A549 (cell line): ENCODE data around the gene TEP1. TPM values are rescaled to one million over a fixed set of nuclear protein-coding genes. Genes with fewer than 3 reads are reported as not detected.

Experiments
- ATAC-seq, 2 experiments: fragments of 200-7000 bp in 1 of 2; fragments of >200 bp in 1 of 2; cut with Nextera tagmentation in 1 of 2; cut with Tn5 transposase in 1 of 2; 3 replicates each; pipeline versions ENCODE4 v1.8.0 to v1.9.1; 2018 to 2020; ENCODE audit warnings: mild to moderate bottlenecking in 1 of 2, moderate library complexity in 1 of 2
- CTCF ChIA-PET: fragments of 300-600 bp; sonication (Branson Sonifier 250); formaldehyde crosslinking; extraction: SDS; loops from one replicate; lab custom pipeline; 2021; ENCODE audit warnings: antibody characterized with exemption, inconsistent platforms; lab: Yijun Ruan, JAX
- POLR2A ChIA-PET: fragments of 350-600 bp; formaldehyde crosslinking; extraction: SDS; loops from one replicate; lab custom pipeline; 2021; ENCODE audit warnings: antibody characterized with exemption, inconsistent platforms; lab: Yijun Ruan, JAX
- DNase-seq, 2 experiments: peaks; one replicate each; pipeline versions ENCODE4 v3.0.0 to v3.0.0-alpha.2; 2011 to 2016; ENCODE audit warnings: low read depth in 1 of 2, low spot score in 1 of 2
- FAIRE-seq: peaks from 2 replicates; lab custom pipeline; 2011; peaks lifted over from hg19 to GRCh38; lab: Jason Lieb, UNC
- H3K27ac ChIP-seq, 2 experiments: fragments of >200 bp; sonication (Bioruptor Twin); formaldehyde crosslinking; 3 replicates each; pipeline ENCODE4 v1.5.1; 2016 to 2017
- H3K4me1 ChIP-seq: fragments of >200 bp; sonication (Bioruptor Twin); formaldehyde crosslinking; 3 replicates; pipeline ENCODE4 v1.6.1; 2016
- H3K4me2 ChIP-seq: fragments of >200 bp; sonication (Bioruptor Twin); formaldehyde crosslinking; 3 replicates; pipeline ENCODE4 v1.6.1; 2016
- H3K4me3 ChIP-seq: fragments of >200 bp; sonication (Bioruptor Twin); formaldehyde crosslinking; 3 replicates; pipeline ENCODE4 v1.5.1; 2016
- H3K9me3 ChIP-seq: fragments of >200 bp; sonication (Bioruptor Twin); formaldehyde crosslinking; 3 replicates; pipeline ENCODE4 v1.6.1; 2016
- BCL3 ChIP-seq: fragments of >200 bp; sonication (Bioruptor Twin); formaldehyde crosslinking; IDR thresholded peaks from 3 replicates; pipeline ENCODE4 v1.6.1; 2016
- BHLHE40 ChIP-seq: IDR thresholded peaks from 2 replicates; pipeline ENCODE4 v1.6.1; 2012; ENCODE audit warnings: low read depth, low read length, inconsistent platforms
- CBX8 ChIP-seq: fragments of 200-600 bp; sonication (generic); IDR thresholded peaks from 2 replicates; pipeline ENCODE4 v1.6.1; 2016
- CEBPB ChIP-seq, 2 experiments: fragments of >200 bp in 1 of 2; sonication (Bioruptor Twin) in 1 of 2; formaldehyde crosslinking in 1 of 2; IDR thresholded peaks; 2 replicates each; pipeline ENCODE4 v1.6.1; 2012 to 2016
- CHD4 ChIP-seq: fragments of 200-600 bp; sonication (generic); IDR thresholded peaks from 2 replicates; pipeline ENCODE4 v1.6.1; 2016; ENCODE audit warnings: antibody characterized with exemption, mild to moderate bottlenecking, borderline replicate concordance
- E2F6 ChIP-seq: IDR thresholded peaks from 2 replicates; pipeline ENCODE4 v1.6.1; 2012; ENCODE audit warnings: low read depth, borderline replicate concordance
- EHMT2 ChIP-seq: fragments of 200-600 bp; sonication (generic); IDR thresholded peaks from 2 replicates; pipeline ENCODE4 v1.6.1; 2016; ENCODE audit warnings: antibody characterized with exemption, low read depth, mild to moderate bottlenecking, moderate library complexity
- ELK1 ChIP-seq: fragments of 150-350 bp; IDR thresholded peaks from 2 replicates; pipeline ENCODE4 v1.6.1; 2014; ENCODE audit warnings: low read depth, mild to moderate bottlenecking, low read length
- EP300 ChIP-seq, 2 experiments: fragments of >200 bp; sonication (Bioruptor Twin); formaldehyde crosslinking; IDR thresholded peaks; 2 replicates in 1 of 2; 3 replicates in 1 of 2; pipeline ENCODE4 v1.6.1; 2016 to 2017
- FOXS1 ChIP-seq: fragments of 250-450 bp; sonication (Bioruptor Pico); IDR thresholded peaks from 2 replicates; pipeline ENCODE4 v1.5.0; 2020; ENCODE audit warnings: mild to moderate bottlenecking, moderate library complexity
- HMGXB4 ChIP-seq: fragments of 250-450 bp; sonication (Bioruptor Pico); IDR thresholded peaks from 2 replicates; pipeline ENCODE4 v1.5.0; 2021; ENCODE audit warnings: mild to moderate bottlenecking, moderate library complexity, borderline replicate concordance
- HOXB5 ChIP-seq: fragments of 250-450 bp; sonication (Bioruptor Pico); IDR thresholded peaks from 2 replicates; pipeline ENCODE4 v1.5.0; 2020; ENCODE audit warnings: mild to moderate bottlenecking, moderate library complexity
- JUN ChIP-seq, 2 experiments: fragments of >200 bp; sonication (Bioruptor Twin); formaldehyde crosslinking; IDR thresholded peaks; 2 replicates in 1 of 2; 3 replicates in 1 of 2; pipeline ENCODE4 v1.6.1; 2016 to 2017
- KDM1A ChIP-seq: fragments of 200-600 bp; sonication (generic); IDR thresholded peaks from 2 replicates; pipeline ENCODE4 v1.6.1; 2016; ENCODE audit warnings: low read depth, mild to moderate bottlenecking
- KDM5A ChIP-seq: fragments of 200-600 bp; sonication (generic); IDR thresholded peaks from 2 replicates; pipeline ENCODE4 v1.6.1; 2016; ENCODE audit warnings: antibody characterized with exemption, mild to moderate bottlenecking
- MAZ ChIP-seq: fragments of 150-350 bp; IDR thresholded peaks from 2 replicates; pipeline ENCODE4 v1.6.1; 2014; ENCODE audit warnings: antibody characterized with exemption, low read depth, low read length, borderline replicate concordance
- PBX3 ChIP-seq: IDR thresholded peaks from 2 replicates; pipeline ENCODE4 v1.6.1; 2012
- POLR2A ChIP-seq: IDR thresholded peaks from 2 replicates; pipeline ENCODE4 v1.6.1; 2012; ENCODE audit warnings: mild to moderate bottlenecking, low read length
- POLR2AphosphoS2 ChIP-seq: conservative IDR thresholded peaks from 2 replicates; pipeline ENCODE4 v1.6.1; 2012; ENCODE audit warnings: low read length, improper control_type of control experiment, inconsistent platforms
- RARB ChIP-seq: fragments of 250-450 bp; sonication (Bioruptor Pico); IDR thresholded peaks from 2 replicates; pipeline ENCODE4 v1.8.0; 2021; ENCODE audit warnings: mild to moderate bottlenecking, moderate library complexity
- TFCP2L1 ChIP-seq: fragments of 250-450 bp; sonication (Bioruptor Pico); IDR thresholded peaks from 2 replicates; pipeline ENCODE4 v1.5.0; 2021; ENCODE audit warnings: mild to moderate bottlenecking
- TP53 ChIP-seq: fragments of 250-450 bp; sonication (Bioruptor Pico); IDR thresholded peaks from 2 replicates; pipeline ENCODE4 v1.5.0; 2021; ENCODE audit warnings: mild to moderate bottlenecking, moderate library complexity
- WGBS: methylation state at CpG from one replicate; pipeline ENCODE4 v1.1.6; 2017; ENCODE audit errors: missing lambda C conversion rate; 5-methylcytosine and 5-hydroxymethylcytosine counted together
- polyA plus RNA-seq, 4 experiments: library from polyadenylated mRNA; depleted of rRNA in 3 of 4; stranded (reverse); fragments of >200 nt; fragmentation: RNase III in 1 of 4; extraction: RNeasy Plus Mini Kit Qiagen cat#74134 plus additional on column Dnase treatment in 1 of 4; gene quantifications; 2 replicates in 3 of 4; 3 replicates in 1 of 4; pipeline ENCODE4 v1.2.3, GENCODE V29; 2011 to 2017

Gene TEP1
- polyA plus RNA-seq, 2 of the 4 experiments (the other 2 are of a cell fraction): 6.8 to 17.5 TPM

GRCh38 chr14:20460458-20461224 is 47.3 kb upstream of the TEP1 start (continued):
- TF ChIP-seq BCL3: no peak
- no peak for TF ChIP-seq BHLHE40
- TF ChIP-seq FOXS1 (CRISPR knock-in tag): no peak
- TF ChIP-seq TFCP2L1 (CRISPR knock-in tag): no peak
- no peak for TF ChIP-seq EHMT2

- POLR2A ChIA-PET: interaction anchor here (0.9 kb wide), 1 partner anchor 12 kb away, joined by 3 read pairs; no protein-coding TSS in a partner anchor
- WGBS: 78% methylated on average over 8 of the region's 8 CpGs
- DNase-seq: no peak
Observed at GRCh38 chr14:20458031-20458789, 44.9 kb upstream of the TEP1 start.

GRCh38 chr14:20456971-20457370 is 43.7 kb upstream of the TEP1 start:
- Histone ChIP-seq H3K9me3 (no peaks in the 10 kb centered on the region), H3K4me3 (no peak overlapping the region), H3K4me2 (peak overlapping the region; percentile 93; the same call in 2 of the 3 replicates), H3K4me1 (peaks cover 32% of the 10 kb centered on the region), H3K27ac (no peak overlapping the region)
- DNase-seq (no peak), FAIRE-seq (no peak), ATAC-seq (no peak)
- TF ChIP-seq PBX3: no peak
- no peak for TF ChIP-seq POLR2AphosphoS2
- no peak for TF ChIP-seq KDM5A
- no peak for TF ChIP-seq HMGXB4 (CRISPR knock-in tag)
- TF ChIP-seq MAZ: no peak
- no peak for TF ChIP-seq BCL3
- no peak for TF ChIP-seq EHMT2
- no peak for TF ChIP-seq EP300 (IDR thresholded peaks at IDR 0.05)
- TF ChIP-seq ELK1: no peak
- no peak for TF ChIP-seq TFCP2L1 (CRISPR knock-in tag)
- no peak for TF ChIP-seq CHD4
- no peak for TF ChIP-seq BHLHE40
- TF ChIP-seq RARB (CRISPR knock-in tag): no peak
- TF ChIP-seq E2F6: no peak
- no peak for TF ChIP-seq CBX8
- no peak for TF ChIP-seq KDM1A
- 85% methylated on average over 13 of the region's 13 CpGs for WGBS
- ChIA-PET POLR2A (interaction anchor here (3.0 to 3.4 kb wide), 2 partner anchors 12 to 114 kb away, joined by 38 read pairs; partner anchors contain the start of genes PARP2 and PNP), CTCF (interaction anchor here (1.2 kb wide), 1 partner anchor 156 kb away, joined by 3 read pairs; no protein-coding TSS in a partner anchor)

More at GRCh38 chr14:20458031-20458789, 44.9 kb upstream of the TEP1 start:
- H3K4me3 ChIP-seq: no peak overlapping the region
- FAIRE-seq (no peak), ATAC-seq (no peak)
- no peak overlapping the region for H3K27ac ChIP-seq
- H3K9me3 ChIP-seq: no peaks in the 10 kb centered on the region
- no peak overlapping the region for H3K4me2 ChIP-seq
- CTCF ChIA-PET: no interaction called here
- peaks cover 37% of the 10 kb centered on the region for H3K4me1 ChIP-seq
- TF ChIP-seq TFCP2L1 (CRISPR knock-in tag) (no peak), FOXS1 (CRISPR knock-in tag) (no peak), POLR2A (0 out of 2 replicates have a peak, but pooled peaks have one; percentile 6), HOXB5 (CRISPR knock-in tag) (no peak), CEBPB (IDR thresholded peaks at IDR 0.05) (no peak), BCL3 (no peak), TP53 (CRISPR knock-in tag) (no peak), JUN (IDR thresholded peaks at IDR 0.05) (0 out of 5 replicates have a peak, but pooled peaks of 1 of the 2 experiments have one; percentile 36)
